EH (cell line): Measurements from ENCODE around the gene MASP1.
A peak's percentile ranks its signal among the peaks of the same experiment; 100 is the strongest.

Experiments
- DNase-seq: peaks from one replicate; pipeline ENCODE4 v3.0.0-alpha.2; 2015; ENCODE audit warnings: low read depth

MASP1 gene

GRCh38 chr3:187265461-187265955, 26.0 kb downstream of the MASP1 start:
- DNase-seq = peak; percentile 65

GRCh38 chr3:187264911-187265310, 26.6 kb downstream of the MASP1 start:
- DNase-seq = peak; percentile 82

- peak; percentile 95 for DNase-seq
Observed at GRCh38 chr3:187264021-187264420, 27.5 kb downstream of the MASP1 start.

- DNase-seq = peak; percentile 74
Observed at GRCh38 chr3:187263270-187263669, 28.3 kb downstream of the MASP1 start.

- DNase-seq = no peak
Observed at GRCh38 chr3:187262360-187262759, 29.2 kb downstream of the MASP1 start.

GRCh38 chr3:187261541-187261969, 30.0 kb downstream of the MASP1 start:
- DNase-seq = peak; percentile 97

GRCh38 chr3:187259171-187259570, 32.4 kb downstream of the MASP1 start:
- no peak for DNase-seq

- DNase-seq = no peak
Observed at GRCh38 chr3:187257992-187258692, 33.4 kb downstream of the MASP1 start.

GRCh38 chr3:187257471-187257870, 34.1 kb downstream of the MASP1 start:
- no peak for DNase-seq

- no peak for DNase-seq
Observed at GRCh38 chr3:187256051-187256616, 35.4 kb downstream of the MASP1 start.

GRCh38 chr3:187255314-187255713, 36.2 kb downstream of the MASP1 start:
- no peak for DNase-seq

- DNase-seq = no peak
Observed at GRCh38 chr3:187252311-187252710, 39.2 kb downstream of the MASP1 start.

- DNase-seq = no peak
Observed at GRCh38 chr3:187251599-187251998, 39.9 kb downstream of the MASP1 start.

- peak; percentile 63 for DNase-seq
Observed at GRCh38 chr3:187247398-187247797, 44.1 kb downstream of the MASP1 start.

- no peak for DNase-seq
Observed at GRCh38 chr3:187243933-187244524, 47.5 kb downstream of the MASP1 start.

- no peak for DNase-seq
Observed at GRCh38 chr3:187242900-187243299, 48.6 kb downstream of the MASP1 start.

- peak; percentile 45 for DNase-seq
Observed at GRCh38 chr3:187242435-187242834, 49.1 kb downstream of the MASP1 start.

GRCh38 chr3:187238835-187239234, 52.7 kb downstream of the MASP1 start:
- peak; percentile 72 for DNase-seq

- DNase-seq = no peak
Observed at GRCh38 chr3:187238239-187238638, 53.3 kb downstream of the MASP1 start.

- no peak for DNase-seq
Observed at GRCh38 chr3:187237741-187238140, 53.8 kb downstream of the MASP1 start.

GRCh38 chr3:187236962-187237361, 54.6 kb downstream of the MASP1 start:
- DNase-seq = no peak

- peak; percentile 42 for DNase-seq
Observed at GRCh38 chr3:187230011-187230410, 61.5 kb downstream of the MASP1 start.

GRCh38 chr3:187228740-187229139, 62.8 kb downstream of the MASP1 start:
- no peak for DNase-seq
